MM.1S (cell line): ENCODE measurements around the gene CCNG1.

ENCODE experiments used
- DNase-seq: peaks from one replicate; pipeline ENCODE4 v3.0.0-alpha.2; 2015
- H2AFZ ChIP-seq: fragments of 300-600 bp; sonication (generic); 2 replicates; pipeline ENCODE4 v1.6.0; 2016; ENCODE audit warnings: antibody characterized with exemption, low read length
- H3F3A ChIP-seq: fragments of 300-600 bp; sonication (generic); 2 replicates; pipeline ENCODE4 v1.6.1; 2016; ENCODE audit warnings: mild to moderate bottlenecking, antibody characterized with exemption, low read length, moderate library complexity, mixed read lengths; ENCODE audit not compliant: insufficient read depth
- H3K27ac ChIP-seq: fragments of 300-600 bp; sonication (generic); 2 replicates; pipeline ENCODE4 v1.5.1; 2016; ENCODE audit warnings: mild to moderate bottlenecking, low read length
- H3K27me3 ChIP-seq: fragments of 300-600 bp; sonication (generic); replicated peaks from 2 replicates; pipeline ENCODE4 v1.6.0; 2016; ENCODE audit warnings: low read length; ENCODE audit not compliant: insufficient read depth
- H3K36me3 ChIP-seq: fragments of 300-600 bp; sonication (generic); replicated peaks from 2 replicates; pipeline ENCODE4 v1.6.1; 2016; ENCODE audit warnings: mild to moderate bottlenecking, low read length, mixed read lengths; ENCODE audit not compliant: insufficient read depth
- H3K4me1 ChIP-seq: fragments of 300-600 bp; sonication (generic); 2 replicates; pipeline ENCODE4 v1.6.1; 2016; ENCODE audit warnings: low read length, mixed read lengths
- H3K4me2 ChIP-seq: fragments of 300-600 bp; sonication (generic); 2 replicates; pipeline ENCODE4 v1.6.0; 2016; ENCODE audit warnings: low read depth, low read length
- H3K4me3 ChIP-seq: fragments of 300-600 bp; sonication (generic); 2 replicates; pipeline ENCODE4 v1.5.1; 2016; ENCODE audit warnings: low read length, mixed read lengths
- H3K79me2 ChIP-seq: fragments of 300-600 bp; sonication (generic); 2 replicates; pipeline ENCODE4 v1.6.1; 2016; ENCODE audit warnings: mixed run types, low read length, mixed read lengths
- H3K9ac ChIP-seq: fragments of 300-600 bp; sonication (generic); 2 replicates; pipeline ENCODE4 v1.6.1; 2016; ENCODE audit warnings: low read length, mixed read lengths
- H3K9me2 ChIP-seq: fragments of 300-600 bp; sonication (generic); replicated peaks from 2 replicates; pipeline ENCODE4 v1.6.1; 2016; ENCODE audit warnings: mild to moderate bottlenecking, low read length, mixed read lengths; ENCODE audit not compliant: insufficient read depth
- H3K9me3 ChIP-seq: fragments of 300-600 bp; sonication (generic); replicated peaks from 2 replicates; pipeline ENCODE4 v1.6.1; 2016; ENCODE audit warnings: mild to moderate bottlenecking, low read length, mixed read lengths; ENCODE audit not compliant: insufficient read depth
- H4K20me1 ChIP-seq: fragments of 300-600 bp; sonication (generic); 2 replicates; pipeline ENCODE4 v1.6.1; 2016; ENCODE audit warnings: mild to moderate bottlenecking, low read length, moderate library complexity, mixed read lengths; ENCODE audit not compliant: insufficient read depth
- CTCF ChIP-seq: fragments of 300-600 bp; sonication (generic); IDR thresholded peaks from 2 replicates; pipeline ENCODE4 v1.5.1; 2016; ENCODE audit warnings: antibody characterized with exemption, low read length, mixed read lengths
- EZH2 ChIP-seq: fragments of 300-600 bp; sonication (generic); optimal IDR thresholded peaks from 2 replicates; pipeline ENCODE3; 2017; ENCODE audit warnings: low read depth, mild to moderate bottlenecking, antibody characterized with exemption, low read length, mixed read lengths
- EZH2phosphoT487 ChIP-seq: fragments of 300-600 bp; sonication (generic); IDR thresholded peaks from 2 replicates; pipeline ENCODE4 v1.6.1; 2018; ENCODE audit warnings: antibody characterized with exemption, low read length

CCNG1 gene

GRCh38 chr5:163473635-163474243, 36.3 kb downstream of the CCNG1 start:
- no peak overlapping the region for H3K4me2 ChIP-seq
- no peak overlapping the region for H3K4me3 ChIP-seq
- no peak overlapping the region for H3K27ac ChIP-seq
- no peak overlapping the region for H2AFZ ChIP-seq
- H3K9me2 ChIP-seq, result no peaks in the 10 kb centered on the region
- H3K9ac ChIP-seq, result no peak overlapping the region
- no peaks in the 10 kb centered on the region for H3K79me2 ChIP-seq
- no peaks in the 10 kb centered on the region for H3K4me1 ChIP-seq
- H3K9me3 ChIP-seq, result no peaks in the 10 kb centered on the region
- H3F3A ChIP-seq, result no peaks in the 10 kb centered on the region; the same call in 1 of the 2 replicates
- TF ChIP-seq EZH2phosphoT487, result no peak
- TF ChIP-seq CTCF, result peak; percentile 49
- peaks cover 16% of the 10 kb centered on the region for H3K36me3 ChIP-seq
- H3K27me3 ChIP-seq, result no peaks in the 10 kb centered on the region
- no peaks in the 10 kb centered on the region for H4K20me1 ChIP-seq
- DNase-seq, result peak; percentile 42

GRCh38 chr5:163475411-163475810, 38.0 kb downstream of the CCNG1 start:
- H3K36me3 ChIP-seq, result peaks cover 16% of the 10 kb centered on the region
- no peak for DNase-seq

GRCh38 chr5:163478126-163478981, 41.0 kb downstream of the CCNG1 start:
- H3K9me3 ChIP-seq, result no peaks in the 10 kb centered on the region
- H2AFZ ChIP-seq, result no peak overlapping the region
- no peaks in the 10 kb centered on the region for H3K9me2 ChIP-seq
- DNase-seq, result no peak
- no peaks in the 10 kb centered on the region for H3K4me1 ChIP-seq
- TF ChIP-seq EZH2phosphoT487 (no peak), EZH2 (no peak), CTCF (no peak)
- H3K79me2 ChIP-seq, result no peaks in the 10 kb centered on the region
- no peaks in the 10 kb centered on the region for H3K27me3 ChIP-seq
- H3K4me2 ChIP-seq, result no peak overlapping the region
- no peak overlapping the region for H3K27ac ChIP-seq
- H3K9ac ChIP-seq, result no peak overlapping the region
- no peaks in the 10 kb centered on the region for H4K20me1 ChIP-seq
- H3K36me3 ChIP-seq, result peaks cover 13% of the 10 kb centered on the region
- H3K4me3 ChIP-seq, result no peak overlapping the region
- no peaks in the 10 kb centered on the region; the same call in none of the 2 replicates for H3F3A ChIP-seq

More at GRCh38 chr5:163475411-163475810, 38.0 kb downstream of the CCNG1 start:
- H3K9me2 ChIP-seq, result no peaks in the 10 kb centered on the region
- no peaks in the 10 kb centered on the region; the same call in 1 of the 2 replicates for H3F3A ChIP-seq
- no peaks in the 10 kb centered on the region for H4K20me1 ChIP-seq
- no peaks in the 10 kb centered on the region for H3K79me2 ChIP-seq
- no peak overlapping the region for H3K27ac ChIP-seq
- no peak overlapping the region for H3K4me2 ChIP-seq
- no peak overlapping the region for H3K9ac ChIP-seq
- H3K27me3 ChIP-seq, result no peaks in the 10 kb centered on the region
- no peak overlapping the region for H3K4me3 ChIP-seq
- no peak for TF ChIP-seq CTCF
- TF ChIP-seq EZH2, result no peak
- no peak for TF ChIP-seq EZH2phosphoT487
- H3K4me1 ChIP-seq, result no peaks in the 10 kb centered on the region
- no peak overlapping the region for H2AFZ ChIP-seq
- H3K9me3 ChIP-seq, result no peaks in the 10 kb centered on the region
